Measurements from ENCODE around the gene RASD1.

Gene RASD1

DNA sequence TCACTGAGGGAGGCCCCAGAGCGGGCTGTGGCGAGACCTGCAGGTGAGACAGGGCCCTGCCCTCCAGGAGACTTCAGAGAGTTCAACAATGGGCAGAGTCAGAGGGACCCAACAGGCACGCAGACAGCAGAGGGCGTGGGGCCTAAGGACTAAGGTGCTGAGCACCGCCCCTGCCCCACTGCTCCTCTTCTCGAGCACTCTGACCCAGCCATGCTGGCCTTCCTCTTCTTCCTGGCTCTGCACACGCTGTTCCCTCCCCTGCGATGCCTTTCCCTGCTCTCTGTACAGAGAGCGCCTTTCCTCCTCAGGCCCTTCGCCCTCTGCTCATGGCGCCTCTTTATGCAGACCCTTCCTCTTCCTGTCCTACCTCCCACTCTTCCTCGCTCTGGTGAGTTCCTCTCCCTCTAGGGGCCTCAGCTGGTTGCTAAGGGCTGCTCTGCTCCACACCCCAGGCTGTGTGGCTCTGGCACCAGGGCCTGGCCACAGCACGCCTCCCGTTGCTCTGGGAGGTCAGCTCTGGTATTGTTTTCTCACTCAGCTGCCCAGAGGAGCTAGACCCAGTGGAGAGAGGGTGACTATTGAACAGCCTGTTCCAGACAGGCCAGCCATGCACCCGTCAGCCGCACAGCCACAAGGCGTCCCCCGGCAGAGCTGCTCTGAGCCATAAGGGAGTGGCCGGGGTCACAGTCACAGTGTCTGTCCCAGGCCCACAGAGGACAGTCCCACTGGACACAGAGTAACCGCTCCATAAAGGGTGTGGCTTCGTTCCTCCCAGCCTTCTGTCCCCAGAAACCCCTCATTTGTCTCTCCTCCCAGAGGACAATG lies 13.6 kb upstream of the RASD1 start:
- no peak for DNase-seq

GRCh38 chr17:17508646-17509591 lies 12.7 kb upstream of the RASD1 start:
- no peak for DNase-seq

- DNase-seq: no peak
These were observed 11.9 kb upstream of the RASD1 start for GRCh38 chr17:17508019-17508535.

- DNase-seq: no peak
These were observed 11.3 kb upstream of the RASD1 start for GRCh38 chr17:17507465-17508011.

DNA sequence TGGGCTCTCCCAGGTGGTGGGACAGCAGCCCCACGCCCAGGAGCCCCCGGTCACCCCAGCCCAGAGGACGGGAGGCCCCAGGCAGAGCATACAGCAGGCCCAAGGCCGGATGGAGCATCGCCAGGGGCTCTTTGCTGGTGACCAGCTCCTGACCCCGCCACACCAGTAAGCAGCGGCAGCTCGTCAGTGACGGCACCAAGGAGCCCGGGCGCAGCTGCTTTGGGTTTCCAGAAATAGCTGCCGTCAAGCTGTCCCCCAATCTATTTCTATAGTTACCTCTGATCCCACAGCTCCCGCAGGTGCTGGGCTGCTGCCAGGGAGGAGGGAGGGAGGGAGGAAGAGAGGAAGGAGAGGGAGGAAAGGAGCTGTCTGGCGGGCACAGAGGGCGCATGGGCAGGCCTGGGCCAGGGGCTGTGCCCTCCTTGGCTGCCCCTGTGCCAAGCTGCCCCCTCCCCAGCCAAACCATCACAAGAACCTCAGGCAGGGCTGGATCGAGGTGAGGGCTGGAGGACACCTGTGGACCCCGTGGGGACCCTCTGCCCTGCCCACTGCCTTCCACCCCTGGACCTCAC lies 10.8 kb upstream of the RASD1 start:
- no peak for DNase-seq

DNA sequence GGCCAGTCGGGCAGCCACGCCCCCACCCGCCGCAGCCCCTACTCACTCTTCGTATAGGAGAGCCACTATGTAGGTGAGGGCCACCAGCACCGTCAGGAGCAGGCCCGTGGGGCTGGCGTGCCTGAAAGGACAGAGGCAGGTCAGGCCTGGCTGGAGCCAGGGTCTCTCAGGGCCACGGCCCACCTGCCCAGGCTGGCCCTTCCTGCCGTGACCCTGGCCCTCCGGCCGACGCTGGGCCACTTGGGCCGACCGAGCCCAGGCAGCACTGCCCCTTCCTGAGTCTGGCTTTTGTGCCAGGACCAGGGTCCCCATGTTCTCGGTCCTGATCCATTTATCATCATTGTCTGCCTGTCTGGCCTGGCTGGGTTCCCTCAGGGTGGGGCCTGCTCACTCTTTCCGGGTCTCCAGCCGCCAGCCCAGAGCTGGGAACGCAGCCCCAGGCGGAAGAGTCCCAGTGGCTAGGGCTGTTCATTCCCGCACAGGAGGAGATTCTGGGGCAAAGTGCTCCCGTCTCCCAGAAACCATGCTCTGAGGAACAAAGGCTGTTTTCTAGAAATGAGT lies 10.1 kb upstream of the RASD1 start:
- no peak for DNase-seq

DNA sequence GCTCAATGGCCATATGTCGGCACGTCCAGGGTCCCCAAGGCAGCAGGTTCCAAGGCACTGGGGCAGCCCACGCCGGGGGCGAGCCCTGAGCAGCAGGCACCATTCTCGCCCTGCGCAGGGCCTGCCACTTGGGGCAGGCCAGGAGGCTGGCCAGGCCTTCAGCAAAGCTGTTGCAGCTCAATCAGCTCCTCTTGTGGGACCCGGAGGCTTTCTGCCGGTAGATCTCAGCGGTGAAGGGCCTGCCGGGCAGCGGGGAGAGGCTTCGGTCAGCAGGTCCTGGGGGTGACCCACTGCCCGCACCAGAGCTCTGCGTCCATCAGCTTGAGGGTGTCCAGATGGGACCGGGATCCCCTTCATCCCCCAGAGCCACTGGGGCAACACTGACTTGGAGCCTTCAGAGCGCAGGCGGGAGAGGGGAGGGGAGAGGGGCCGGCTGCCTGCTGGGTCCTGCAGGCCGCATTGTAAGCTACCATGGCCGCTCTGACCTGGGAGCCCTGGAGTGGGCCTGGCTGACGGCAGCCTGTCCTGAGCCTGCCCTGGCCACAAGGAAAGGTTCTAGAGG lies 9.5 kb upstream of the RASD1 start:
- no peak for DNase-seq

- DNase-seq: no peak
These were observed 9.0 kb upstream of the RASD1 start for GRCh38 chr17:17505151-17505550.

DNA sequence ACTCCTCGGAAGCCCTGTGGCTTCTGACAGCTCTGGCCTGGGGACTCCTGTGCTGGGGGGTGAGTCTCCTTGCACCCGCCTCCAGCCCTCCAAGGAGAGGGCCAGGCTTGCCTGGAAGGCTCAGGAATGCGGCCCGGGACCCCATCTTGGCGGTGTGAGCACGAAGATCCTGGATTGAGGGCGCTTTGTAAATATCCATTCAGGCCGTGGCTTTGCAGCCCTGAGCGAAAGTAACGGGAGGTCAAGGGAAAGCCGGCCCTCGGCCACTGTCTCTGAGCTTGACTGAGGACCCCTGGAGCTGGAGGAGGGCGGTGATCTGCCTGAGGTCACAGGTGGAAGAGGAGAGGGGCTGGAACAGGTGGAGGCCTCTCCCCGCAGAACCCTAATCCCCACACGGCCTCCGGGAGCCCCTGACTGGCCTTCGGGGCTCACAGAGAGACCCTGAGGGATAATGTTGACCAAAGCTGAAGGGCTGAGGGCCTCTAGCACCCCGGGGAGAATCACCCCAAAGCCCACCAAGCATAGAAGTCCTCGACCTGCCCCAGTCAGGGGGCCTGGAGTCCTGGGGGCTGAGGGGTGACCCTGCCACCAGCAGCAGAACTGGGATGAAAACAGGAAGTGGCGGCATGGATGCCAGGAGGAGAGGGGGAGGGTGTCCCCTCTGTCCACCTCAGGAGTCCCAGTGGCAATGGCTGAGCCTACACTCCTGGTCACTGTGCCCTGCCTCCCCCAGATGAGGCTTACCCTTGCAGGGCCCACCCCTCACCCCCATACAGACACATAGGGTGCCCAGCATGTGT lies 8.3 kb upstream of the RASD1 start:
- no peak for DNase-seq

DNA sequence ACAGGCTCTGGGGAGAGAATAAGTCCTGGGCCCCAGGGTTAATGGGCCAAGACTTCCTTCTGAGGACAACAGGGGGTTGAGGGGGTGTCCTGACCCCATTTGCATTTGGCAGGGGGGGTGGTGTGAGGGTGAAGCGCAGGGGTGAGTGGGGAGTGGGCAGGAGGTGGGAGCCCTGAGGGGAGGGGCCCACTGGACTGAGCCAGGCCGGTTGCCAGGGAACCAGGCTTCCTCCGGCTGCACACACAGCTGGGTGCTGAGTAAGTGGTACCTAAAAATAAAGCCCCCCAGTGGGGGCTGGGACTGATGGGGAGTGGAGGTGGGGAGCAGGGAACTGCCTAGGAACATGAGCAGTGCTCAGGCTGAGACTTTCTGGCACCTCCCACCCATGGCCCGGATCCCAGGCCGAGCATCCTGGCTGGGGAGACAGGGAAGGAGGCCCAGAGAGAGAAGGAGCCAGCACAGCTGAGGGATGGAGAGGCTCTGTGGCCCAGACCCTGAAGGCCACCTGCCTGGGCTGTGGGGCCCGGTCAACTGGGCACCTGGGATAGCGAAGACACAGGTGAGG lies 7.5 kb upstream of the RASD1 start:
- no peak for DNase-seq

GRCh38 chr17:17502741-17503565 lies 6.8 kb upstream of the RASD1 start:
- DNase-seq: no peak

- no peak for DNase-seq
These were observed 4.9 kb upstream of the RASD1 start for GRCh38 chr17:17500999-17501605.

- no peak for DNase-seq
These were observed 3.4 kb upstream of the RASD1 start for GRCh38 chr17:17499402-17500145.

DNA sequence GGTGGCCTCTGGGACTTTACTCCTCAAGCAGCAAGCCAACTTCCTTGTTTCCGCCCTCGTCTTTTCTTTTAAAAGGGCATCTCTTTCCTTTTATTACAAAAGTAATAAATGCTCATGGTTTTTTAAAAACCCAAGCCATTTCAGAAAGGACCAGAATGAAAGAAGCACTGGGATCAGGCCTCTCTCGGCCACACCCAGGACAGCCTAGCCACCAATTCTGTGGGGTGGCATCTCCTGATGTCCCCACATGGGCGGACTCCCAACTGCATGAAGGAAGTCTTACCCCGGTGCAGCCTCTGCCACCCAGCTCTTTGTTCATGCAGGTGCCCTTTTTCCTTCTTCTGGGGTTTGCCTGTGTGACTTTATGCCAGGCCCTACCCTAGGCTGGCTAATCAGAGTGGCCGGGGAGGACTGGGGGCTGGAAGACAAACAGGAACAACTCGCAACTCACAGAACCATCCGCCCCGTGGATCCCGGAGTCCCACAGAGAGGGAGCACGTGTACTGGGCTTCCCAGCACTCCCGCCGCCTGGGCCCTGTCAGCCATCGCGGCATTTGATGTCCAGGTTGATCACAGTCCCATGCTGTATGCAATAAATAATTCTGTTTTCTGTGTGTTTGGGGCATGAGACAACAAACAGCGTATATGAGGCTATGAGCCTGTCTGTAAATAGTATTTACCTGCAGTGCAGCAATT lies 2.6 kb upstream of the RASD1 start:
- no peak for DNase-seq

DNA sequence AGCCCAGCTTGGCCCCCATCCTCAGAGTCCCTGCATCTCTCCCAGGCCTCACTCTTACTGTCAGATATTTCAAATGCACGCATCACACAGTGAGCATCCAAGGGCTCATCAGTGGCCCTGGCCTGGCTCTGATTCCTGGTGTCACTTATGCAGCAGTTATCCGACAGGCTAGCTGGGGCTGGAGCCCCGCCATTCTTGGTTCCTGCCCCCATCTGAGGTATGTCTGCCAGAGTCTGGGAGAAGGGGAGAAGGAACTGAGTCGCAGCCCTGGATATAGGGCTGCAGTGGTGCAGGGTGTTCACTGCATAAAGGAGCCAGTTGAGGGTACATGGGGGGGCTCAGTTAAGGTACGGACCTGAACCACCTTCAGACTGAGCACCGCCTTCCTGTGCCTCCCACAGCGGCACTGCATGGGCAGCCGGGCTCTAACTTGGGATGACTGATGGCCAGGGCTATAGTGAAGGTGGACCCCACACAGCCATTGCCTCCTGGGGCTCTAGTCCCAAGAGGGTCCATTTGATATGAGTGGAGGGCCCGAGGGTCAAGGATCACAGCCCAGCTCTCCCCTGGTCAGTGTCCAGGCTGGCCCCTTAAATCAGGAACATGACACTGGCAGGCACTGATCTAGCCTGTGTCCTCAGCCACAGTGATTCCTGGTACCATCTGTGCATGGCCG lies 1.8 kb upstream of the RASD1 start:
- DNase-seq: no peak

DNA sequence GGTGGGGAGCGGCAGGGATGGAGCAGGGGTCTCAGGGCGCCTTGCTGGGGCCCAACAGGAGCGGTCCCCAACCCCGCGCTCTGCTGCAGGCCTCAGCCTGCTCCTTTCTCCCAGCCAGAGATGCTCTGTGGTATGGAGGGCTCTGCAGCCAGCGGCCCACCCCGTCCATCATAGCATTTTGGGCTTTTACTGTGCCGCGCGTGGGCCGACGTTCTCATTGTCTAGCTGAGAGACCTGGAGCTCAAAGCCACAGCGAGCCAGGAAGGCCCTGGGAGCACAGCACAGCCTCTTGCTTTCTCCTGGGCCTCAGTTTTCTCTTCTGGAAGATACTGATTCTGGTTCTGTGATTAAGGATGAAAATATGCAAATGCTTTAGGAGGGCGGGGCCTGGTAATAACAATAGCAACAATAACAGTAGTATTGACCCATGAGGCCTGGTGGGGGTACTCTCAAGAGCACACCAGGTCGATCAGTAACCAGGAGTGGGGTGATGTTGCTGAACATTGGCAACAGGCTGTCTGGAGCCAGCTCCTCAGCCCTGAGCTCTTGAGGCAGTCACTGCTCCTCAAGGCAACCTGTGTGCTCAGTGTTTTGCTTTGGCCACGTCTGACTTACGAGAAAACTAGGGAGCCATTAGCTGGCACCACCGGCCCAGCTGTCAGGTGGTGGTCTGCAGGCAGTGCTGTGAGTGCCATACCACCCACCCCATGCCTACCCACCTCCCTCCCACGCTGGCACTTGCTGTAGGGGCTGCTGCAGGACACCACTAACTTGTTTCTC lies 1.1 kb upstream of the RASD1 start:
- no peak for DNase-seq
